GM10266 (cell line): ENCODE data around the gene TRPM3.

ENCODE experiments used
- DNase-seq: peaks from one replicate; pipeline ENCODE4 v3.0.0; 2012; ENCODE audit errors: extremely low spot score
- TF ChIP-seq, protein P1 (sequence below): IDR thresholded peaks from 2 replicates; pipeline ENCODE4 v1.5.1; 2012; ENCODE audit warnings: mild to moderate bottlenecking, low read depth; ENCODE audit not compliant: control insufficient read depth, insufficient read depth; ENCODE audit errors: missing control alignments

Gene TRPM3

DNA sequence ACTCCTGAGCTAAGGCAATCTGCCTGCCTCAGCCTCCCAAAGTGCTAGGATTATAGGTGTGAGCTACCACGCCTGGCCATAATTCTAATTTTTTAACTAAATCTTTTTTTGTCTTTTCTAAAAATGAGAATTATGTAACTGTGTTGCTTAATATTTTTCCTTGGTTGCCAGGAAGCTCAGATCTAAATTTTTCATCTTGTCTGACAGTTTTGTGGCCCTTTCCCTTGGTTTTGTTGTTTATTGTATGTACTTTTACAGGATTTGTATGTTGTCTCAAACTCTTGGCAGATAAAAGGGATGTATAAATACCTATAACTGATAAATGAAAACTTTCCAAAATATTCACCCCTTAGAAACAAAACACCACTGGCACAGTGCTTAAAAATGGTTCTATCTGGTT, 618.7 kb downstream of the TRPM3 start:
- no peak for DNase-seq
- TF ChIP-seq, protein P1, sequence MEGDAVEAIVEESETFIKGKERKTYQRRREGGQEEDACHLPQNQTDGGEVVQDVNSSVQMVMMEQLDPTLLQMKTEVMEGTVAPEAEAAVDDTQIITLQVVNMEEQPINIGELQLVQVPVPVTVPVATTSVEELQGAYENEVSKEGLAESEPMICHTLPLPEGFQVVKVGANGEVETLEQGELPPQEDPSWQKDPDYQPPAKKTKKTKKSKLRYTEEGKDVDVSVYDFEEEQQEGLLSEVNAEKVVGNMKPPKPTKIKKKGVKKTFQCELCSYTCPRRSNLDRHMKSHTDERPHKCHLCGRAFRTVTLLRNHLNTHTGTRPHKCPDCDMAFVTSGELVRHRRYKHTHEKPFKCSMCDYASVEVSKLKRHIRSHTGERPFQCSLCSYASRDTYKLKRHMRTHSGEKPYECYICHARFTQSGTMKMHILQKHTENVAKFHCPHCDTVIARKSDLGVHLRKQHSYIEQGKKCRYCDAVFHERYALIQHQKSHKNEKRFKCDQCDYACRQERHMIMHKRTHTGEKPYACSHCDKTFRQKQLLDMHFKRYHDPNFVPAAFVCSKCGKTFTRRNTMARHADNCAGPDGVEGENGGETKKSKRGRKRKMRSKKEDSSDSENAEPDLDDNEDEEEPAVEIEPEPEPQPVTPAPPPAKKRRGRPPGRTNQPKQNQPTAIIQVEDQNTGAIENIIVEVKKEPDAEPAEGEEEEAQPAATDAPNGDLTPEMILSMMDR = no peak

DNA sequence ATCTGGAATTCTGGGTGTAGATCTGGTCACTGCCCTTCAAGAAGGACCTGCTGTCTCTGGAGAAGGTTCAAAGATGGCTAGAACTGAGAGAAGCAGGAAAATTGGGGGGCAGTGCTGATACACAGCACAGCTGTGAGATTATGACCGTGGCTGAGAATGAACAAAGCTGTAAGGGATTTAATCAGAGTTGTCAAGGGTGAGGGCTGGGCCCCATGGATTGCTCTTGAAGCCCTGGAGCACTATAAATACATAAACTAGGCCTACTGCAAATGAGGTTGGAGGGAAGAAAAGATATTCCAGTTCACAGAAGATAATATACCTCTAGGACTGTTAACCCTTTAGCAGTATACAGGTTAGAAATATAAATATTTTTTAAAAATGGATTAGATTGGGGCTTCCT, 620.6 kb downstream of the TRPM3 start:
- TF ChIP-seq, protein P1 = no peak
- no peak for DNase-seq

DNA sequence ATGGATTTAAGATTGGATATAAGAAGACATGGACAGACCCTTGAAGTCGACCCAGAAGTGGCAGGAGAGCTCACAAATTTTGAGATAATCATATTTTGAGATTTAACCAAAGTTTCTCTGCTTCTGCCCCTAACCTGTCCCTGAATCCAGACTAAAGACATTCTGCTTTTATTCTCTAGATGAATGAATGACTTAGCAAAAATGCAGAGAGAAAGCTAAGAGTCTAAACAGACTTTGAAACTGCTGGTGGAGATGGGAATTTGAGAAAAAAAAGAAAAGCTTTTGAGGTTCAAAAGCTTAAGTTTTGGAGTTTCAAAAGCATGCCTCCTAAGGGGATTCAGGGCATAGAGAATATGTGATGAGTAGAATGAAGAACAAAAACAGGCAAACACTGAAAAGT, 621.8 kb downstream of the TRPM3 start:
- TF ChIP-seq, protein P1 = no peak

DNA sequence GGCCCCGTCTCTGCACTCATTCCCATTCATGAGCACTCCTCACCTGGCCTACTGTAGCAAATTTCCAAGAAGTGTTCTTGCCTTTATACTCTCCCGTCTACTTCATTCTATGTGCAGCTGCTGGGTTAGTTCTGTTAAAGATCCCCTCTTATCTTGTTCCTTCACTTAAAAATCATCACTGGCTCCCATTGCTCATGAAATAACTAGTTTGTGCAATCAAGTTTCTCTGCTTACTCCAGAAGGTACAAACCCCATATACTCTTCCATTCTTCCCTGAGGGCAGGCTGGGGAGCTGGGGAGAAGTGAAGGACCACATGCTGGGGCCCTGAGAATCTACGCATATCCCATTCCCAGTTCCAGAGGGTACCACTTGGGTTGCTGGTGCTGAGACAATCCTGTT, 622.6 kb downstream of the TRPM3 start:
- TF ChIP-seq, protein P1 = no peak
- DNase-seq = no peak

More for the DNA sequence above, 621.8 kb downstream of the TRPM3 start:
- no peak for DNase-seq

DNA sequence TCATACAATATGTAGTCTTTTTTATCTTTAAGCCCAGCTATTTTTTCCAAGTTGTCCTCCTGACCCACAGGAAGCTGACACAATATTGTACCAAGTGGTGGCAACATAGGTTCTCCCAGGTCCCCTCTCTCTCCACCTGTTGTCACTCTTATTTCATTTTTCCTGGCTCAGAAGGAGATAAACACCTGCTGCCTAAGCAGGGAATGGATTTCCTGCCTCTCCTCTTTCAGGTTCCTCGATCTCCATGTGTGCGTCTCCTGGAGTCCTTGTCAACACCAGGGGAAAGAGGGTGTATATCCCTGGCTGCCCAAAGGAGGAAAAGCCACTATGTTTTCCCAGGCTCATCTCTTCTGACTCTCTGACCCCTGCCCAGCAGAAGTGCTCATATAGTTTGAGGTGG, 625.2 kb downstream of the TRPM3 start:
- no peak for DNase-seq
- TF ChIP-seq, protein P1 = no peak

DNA sequence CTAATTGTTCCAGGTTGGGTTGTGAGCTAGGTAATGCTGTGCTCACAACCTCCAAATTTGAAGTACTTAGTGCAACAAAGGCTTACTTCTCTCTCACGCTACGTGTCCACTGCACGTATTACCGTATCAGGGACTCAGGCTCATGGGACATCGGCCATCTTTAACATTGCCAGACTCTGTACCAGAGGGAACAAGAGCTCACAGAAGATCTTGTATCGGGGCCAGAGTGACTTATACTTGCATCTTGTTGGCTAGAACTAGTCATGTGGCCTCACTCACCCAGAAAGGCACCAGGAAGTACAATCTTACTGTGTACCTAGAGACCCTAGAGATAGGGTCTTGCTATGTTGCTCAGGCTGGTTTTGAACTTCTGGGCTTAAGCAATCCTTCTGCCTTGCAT, 625.9 kb downstream of the TRPM3 start:
- TF ChIP-seq, protein P1 = no peak
- no peak for DNase-seq

DNA sequence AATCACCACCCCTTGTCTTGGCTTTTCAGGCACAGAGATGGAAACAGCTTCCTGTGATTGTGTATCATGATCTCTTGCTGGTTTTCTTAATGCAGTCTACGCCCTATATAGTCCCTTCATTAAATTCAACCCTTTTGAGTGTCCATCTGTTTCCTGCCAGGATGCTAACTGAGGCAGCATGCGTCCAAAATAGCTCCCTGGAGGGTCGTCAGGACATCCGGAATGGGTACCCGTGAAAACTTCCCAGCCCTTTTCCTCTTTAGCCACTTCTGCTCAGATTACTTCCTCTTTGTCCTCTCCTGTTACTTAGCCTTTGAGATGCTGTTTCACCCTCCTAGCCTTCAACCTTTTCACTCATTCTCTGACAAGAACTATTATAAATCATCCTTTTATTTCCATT, 627.2 kb downstream of the TRPM3 start:
- TF ChIP-seq, protein P1 = no peak
- DNase-seq = no peak
